BE2C (cell line): Measurements from ENCODE around the gene IQGAP3. TPM values are rescaled to one million over a fixed set of nuclear protein-coding genes. Genes with fewer than 3 reads are reported as not detected.
"Not testable (repeated sequence)": the region's sequence is repeated elsewhere in the genome, so short reads cannot be mapped to it uniquely, and the experiment has no call there.

Experiments
- DNase-seq: peaks from one replicate; pipeline ENCODE4 v3.0.0-alpha.2; 2020
- H3K27me3 ChIP-seq: fragments of 250-450 bp; sonication (Bioruptor Pico); 2 replicates; pipeline ENCODE4 v1.5.1; 2020; ENCODE audit warnings: mild to moderate bottlenecking
- H3K36me3 ChIP-seq: fragments of 250-450 bp; sonication (Bioruptor Pico); 2 replicates; pipeline ENCODE4 v1.5.1; 2020; ENCODE audit warnings: mild to moderate bottlenecking
- H3K4me1 ChIP-seq: fragments of 250-450 bp; sonication (Bioruptor Pico); 2 replicates; pipeline ENCODE4 v1.5.1; 2020
- H3K4me3 ChIP-seq: 2 replicates; pipeline ENCODE4 v1.5.1; 2011; ENCODE audit warnings: low read depth, low read length
- H3K9me3 ChIP-seq: fragments of 250-450 bp; sonication (Bioruptor Pico); 2 replicates; pipeline ENCODE4 v1.5.1; 2020
- CTCF ChIP-seq: IDR thresholded peaks from 2 replicates; pipeline ENCODE4 v1.5.1; 2012; ENCODE audit warnings: mild to moderate bottlenecking, low read depth, low read length
- polyA plus RNA-seq: library from polyadenylated mRNA; unstranded; fragments of >200 nt; gene quantifications from one replicate; pipeline ENCODE4 v1.2.1, GENCODE V29; 2012; ENCODE audit warnings: low read depth, missing spikeins; ENCODE audit not compliant: insufficient read length, insufficient read depth

The IQGAP3 gene
- 2.5 TPM for polyA plus RNA-seq

GRCh38 chr1:156571919-156572662 is at the start of gene IQGAP3:
Gene IQGAP3 (minus strand): TSS chr1:156572565. CDS start chr1:156572529, 36 bp downstream.
- 0 out of 2 replicates have a peak, but pooled peaks cover 3% of the 10 kb centered on the region for H3K36me3 ChIP-seq
- H3K4me1 ChIP-seq, result no peaks in the 10 kb centered on the region; the same call in none of the 2 replicates
- H3K4me3 ChIP-seq, result peak within 1 kb of the TSS; percentile 84
- H3K9me3 ChIP-seq, result no peaks in the 10 kb centered on the region
- TF ChIP-seq CTCF, result no peak
- peak; percentile 88 for DNase-seq
- H3K27me3 ChIP-seq, result no peaks in the 10 kb centered on the region

- no peaks in the 10 kb centered on the region for H3K9me3 ChIP-seq
- no peak for DNase-seq
- no peak overlapping the region for H3K4me3 ChIP-seq
- peaks cover 14% of the 10 kb centered on the region for H3K4me1 ChIP-seq
- no peak for TF ChIP-seq CTCF
- H3K27me3 ChIP-seq, result peaks cover 8% of the 10 kb centered on the region
- H3K36me3 ChIP-seq, result no peaks in the 10 kb centered on the region
These were observed 47.2 kb upstream of the IQGAP3 start for GRCh38 chr1:156619582-156619955.

- peak; percentile 84 for TF ChIP-seq CTCF
- peaks cover 2% of the 10 kb centered on the region for H3K27me3 ChIP-seq
- no peaks in the 10 kb centered on the region for H3K9me3 ChIP-seq
- DNase-seq, result peak; percentile 64
- peaks cover 14% of the 10 kb centered on the region for H3K4me1 ChIP-seq
- no peak within 1 kb of the TSS for H3K4me3 ChIP-seq
- H3K36me3 ChIP-seq, result no peaks in the 10 kb centered on the region
These were observed 46.7 kb upstream of the IQGAP3 start, which contains the start of gene HAPLN2 for GRCh38 chr1:156618853-156619581. Gene HAPLN2 (plus strand): TSS chr1:156619415. CDS start chr1:156623491, 4,076 bp downstream.

- Histone ChIP-seq H3K4me3 (peak overlapping the region; percentile 42), H3K9me3 (no peaks in the 10 kb centered on the region), H3K27me3 (no peaks in the 10 kb centered on the region), H3K4me1 (peaks cover 14% of the 10 kb centered on the region), H3K36me3 (no peaks in the 10 kb centered on the region)
- DNase-seq, result peak; percentile 91
- peak; percentile 28 for TF ChIP-seq CTCF
These were observed 44.1 kb upstream of the IQGAP3 start for GRCh38 chr1:156616463-156616862.

GRCh38 chr1:156615946-156616345 is 43.6 kb upstream of the IQGAP3 start:
- H3K4me3 ChIP-seq, result peak overlapping the region; percentile 42
- DNase-seq, result no peak
- peaks cover 14% of the 10 kb centered on the region for H3K4me1 ChIP-seq
- no peaks in the 10 kb centered on the region for H3K27me3 ChIP-seq
- no peaks in the 10 kb centered on the region for H3K36me3 ChIP-seq
- TF ChIP-seq CTCF, result no peak
- H3K9me3 ChIP-seq, result no peaks in the 10 kb centered on the region

GRCh38 chr1:156612666-156613065 is 40.3 kb upstream of the IQGAP3 start:
- no peak for DNase-seq
- Histone ChIP-seq H3K4me3 (no peak overlapping the region), H3K27me3 (no peaks in the 10 kb centered on the region), H3K4me1 (peaks cover 14% of the 10 kb centered on the region), H3K36me3 (no peaks in the 10 kb centered on the region), H3K9me3 (no peaks in the 10 kb centered on the region)
- TF ChIP-seq CTCF, result no peak

GRCh38 chr1:156610072-156610471 is 37.7 kb upstream of the IQGAP3 start:
- not testable (repeated sequence) for H3K4me3 ChIP-seq, H3K9me3 ChIP-seq, H3K36me3 ChIP-seq, H3K27me3 ChIP-seq, H3K4me1 ChIP-seq, DNase-seq
